K562 (cell line): ENCODE results near the gene WASF2. TPM values are rescaled to one million over a fixed set of nuclear protein-coding genes. Genes with fewer than 3 reads are reported as not detected.

Source experiments
- ASH1L ChIP-seq: fragments of 450-650 bp; IDR thresholded peaks from 2 replicates; pipeline ENCODE4 v1.6.1; 2018; ENCODE audit warnings: borderline replicate concordance, mild to moderate bottlenecking, low read depth; ENCODE audit not compliant: partially characterized antibody
- C11orf30 ChIP-seq: fragments of 450-650 bp; IDR thresholded peaks from 2 replicates; pipeline ENCODE4 v1.6.1; 2016; ENCODE audit warnings: low read depth, mild to moderate bottlenecking
- CREBBP ChIP-seq: IDR thresholded peaks from one replicate; pipeline ENCODE4 v1.6.1; 2012; ENCODE audit warnings: low read depth, mild to moderate bottlenecking, control low read depth, inconsistent platforms, low read length
- DPF2 ChIP-seq: fragments of 450-650 bp; IDR thresholded peaks from 2 replicates; pipeline ENCODE4 v1.6.1; 2016
- EHMT2 ChIP-seq: fragments of 450-650 bp; IDR thresholded peaks from 2 replicates; pipeline ENCODE4 v1.6.1; 2018; ENCODE audit warnings: antibody characterized with exemption
- ELK1 ChIP-seq: sonication (generic); formaldehyde crosslinking; IDR thresholded peaks from 2 replicates; pipeline ENCODE4 v1.8.1; 2022; ENCODE audit warnings: missing genetic modification reagents
- HDAC1 ChIP-seq, 2 experiments: fragments of 450-650 bp; IDR thresholded peaks; 2 replicates each; pipeline ENCODE4 v1.6.1; 2016 to 2017; ENCODE audit warnings: inconsistent platforms in 1 of 2, mild to moderate bottlenecking in 1 of 2, moderate library complexity in 1 of 2
- HDAC2 ChIP-seq: fragments of 450-650 bp; IDR thresholded peaks from 2 replicates; pipeline ENCODE4 v1.6.1; 2016; ENCODE audit warnings: mild to moderate bottlenecking
- HLTF ChIP-seq: fragments of 450-650 bp; IDR thresholded peaks from 2 replicates; pipeline ENCODE4 v1.6.1; 2016
- JUND ChIP-seq, 2 experiments: IDR thresholded peaks; 2 replicates in 1 of 2; 3 replicates in 1 of 2; pipeline ENCODE4 v1.6.1; 2011; ENCODE audit warnings: borderline replicate concordance in 2 of 2, low read depth in 2 of 2, low read length in 2 of 2, improper control_type of control experiment in 1 of 2, missing biosample characterization in 1 of 2, missing genetic modification characterization in 1 of 2, missing genetic modification reagents in 1 of 2
- KAT8 ChIP-seq: fragments of 450-650 bp; IDR thresholded peaks from 2 replicates; pipeline ENCODE4 v1.6.1; 2016; ENCODE audit warnings: low read depth, mild to moderate bottlenecking
- KLF10 ChIP-seq: fragments of 250-450 bp; sonication (Bioruptor Pico); IDR thresholded peaks from 2 replicates; pipeline ENCODE4 v1.6.1; 2021; ENCODE audit warnings: matching md5 sums
- L3MBTL2 ChIP-seq: fragments of 450-650 bp; IDR thresholded peaks from 2 replicates; pipeline ENCODE4 v1.6.1; 2016; ENCODE audit warnings: mild to moderate bottlenecking, moderate library complexity
- MAX ChIP-seq: sonication (generic); formaldehyde crosslinking; IDR thresholded peaks from 2 replicates; pipeline ENCODE4 v1.9.0; 2022; ENCODE audit warnings: mild to moderate bottlenecking, missing genetic modification reagents
- MYC ChIP-seq, 2 experiments: fragments of 250-450 bp in 1 of 2; sonication (Bioruptor Pico) in 1 of 2; IDR thresholded peaks; 2 replicates each; pipeline versions ENCODE4 v1.5.1 to v1.6.1; 2012 to 2021; ENCODE audit warnings: low read depth in 2 of 2, borderline replicate concordance in 1 of 2, improper control_type of control experiment in 1 of 2, low read length in 1 of 2, mild to moderate bottlenecking in 1 of 2, moderate library complexity in 1 of 2
- PCBP2 ChIP-seq: fragments of 200-400 bp; formaldehyde crosslinking; IDR thresholded peaks from 2 replicates; pipeline ENCODE4 v1.6.1; 2018; ENCODE audit warnings: low read length, low read depth, mild to moderate bottlenecking, moderate library complexity; ENCODE audit not compliant: poor library complexity, severe bottlenecking
- PKNOX1 ChIP-seq: fragments of 450-650 bp; IDR thresholded peaks from 2 replicates; pipeline ENCODE4 v1.6.1; 2016
- RBM17 ChIP-seq: fragments of 200-400 bp; formaldehyde crosslinking; IDR thresholded peaks from 2 replicates; pipeline ENCODE4 v1.6.1; 2017; ENCODE audit warnings: low read depth, mild to moderate bottlenecking, low read length, borderline replicate concordance
- U2AF2 ChIP-seq: fragments of 200-400 bp; formaldehyde crosslinking; optimal IDR thresholded peaks from 2 replicates; pipeline ENCODE3; 2017; ENCODE audit warnings: low read depth, mild to moderate bottlenecking, low read length
- ZBTB33 ChIP-seq: sonication (generic); formaldehyde crosslinking; IDR thresholded peaks from 2 replicates; pipeline ENCODE4 v1.8.1; 2023; ENCODE audit warnings: mild to moderate bottlenecking, missing genetic modification reagents
- ZNF668 ChIP-seq: fragments of 250-450 bp; sonication (Bioruptor Pico); IDR thresholded peaks from 2 replicates; pipeline ENCODE4 v1.8.0; 2022; ENCODE audit warnings: mild to moderate bottlenecking, inconsistent platforms
- polyA plus RNA-seq, 8 experiments: library from polyadenylated mRNA; depleted of rRNA in 4 of 8; stranded (reverse) in 5 of 8; unstranded in 3 of 8; fragments of >200 nt; fragmentation: Nextera tagmentation in 2 of 8; fragmentation: Illumina TruSeq in 1 of 8; extraction: Ambion mirVana in 2 of 8; extraction: Trizol in 1 of 8; gene quantifications; 2 replicates each; pipeline versions ENCODE4 v1.2.1 to v1.2.3, GENCODE V29; 2011 to 2014; ENCODE audit warnings: inconsistent platforms in 1 of 8, missing spikeins in 1 of 8
- total RNA-seq, 7 experiments: library from RNA; depleted of rRNA in 6 of 7; stranded (reverse); fragments of >200 nt in 6 of 7; fragmentation: Illumina TruSeq in 2 of 7; extraction: Trizol in 2 of 7; gene quantifications; 2 replicates each; pipeline versions ENCODE4 v1.2.1 to v1.2.3, GENCODE V29; 2011 to 2021; ENCODE audit warnings: low replicate concordance in 1 of 7

Gene WASF2
- total and polyA plus RNA-seq, 9 of the 15 experiments (the other 6 are each of a cell fraction or from before 2014, with no cell fraction given): 8.2 to 163 (median 31.2) TPM

GRCh38 chr1:27507960-27508665, 18.1 kb upstream of the WASF2 start (continued):
- TF ChIP-seq KLF10 (CRISPR knock-in tag) (no peak), RBM17 (no peak), CREBBP (no peak), L3MBTL2 (peak; percentile 64; the same call in 1 of the 2 replicates), KAT8 (no peak), PCBP2 (no peak), C11orf30 (peak; percentile 79), ZNF668 (CRISPR knock-in tag) (no peak), U2AF2 (no peak), HDAC1 (IDR thresholded peaks at IDR 0.05) (peak in 1 of 2 experiments; percentile 48; a peak in 2 of 4 replicates), MAX (peak; percentile 83), PKNOX1 (no peak), MYC (IDR thresholded peaks at IDR 0.05; ENCODE audit: low read depth, low read length) (peak; percentile 83), MYC (CRISPR knock-in tag; IDR thresholded peaks at IDR 0.05; ENCODE audit: borderline replicate concordance, low read depth) (no peak), ELK1 (CRISPR knock-in tag) (no peak), EHMT2 (peak; percentile 37; the same call in 1 of the 2 replicates), ASH1L (no peak), HDAC2 (peak; percentile 96), JUND (IDR thresholded peaks at IDR 0.05; ENCODE audit: borderline replicate concordance, low read depth, low read length) (0 out of 2 replicates have a peak, but pooled peaks have one; percentile 15), JUND (tag; IDR thresholded peaks at IDR 0.05; ENCODE audit: borderline replicate concordance, low read depth, low read length) (no peak; the same call in 2 of the 3 replicates), ZBTB33 (0 out of 2 replicates have a peak, but pooled peaks have one; percentile 62), HLTF (no peak), DPF2 (peak; percentile 61)
